Mesodermal cell (in vitro differentiated cells): ENCODE data around the gene MGAT4B.

ENCODE experiments used
- H3K27ac ChIP-seq: 2 replicates; pipeline ENCODE4 v1.7.0; 2013; ENCODE audit warnings: mild to moderate bottlenecking, low read depth, low read length, moderate library complexity; ENCODE audit not compliant: severe bottlenecking
- H3K36me3 ChIP-seq: 2 replicates; pipeline ENCODE4 v1.7.1; 2013; ENCODE audit warnings: mild to moderate bottlenecking, low read length, moderate library complexity; ENCODE audit not compliant: control insufficient read depth, insufficient read depth
- H3K4me1 ChIP-seq: one replicate; pipeline ENCODE4 v1.7.1; 2013; ENCODE audit warnings: mild to moderate bottlenecking, low read length; ENCODE audit not compliant: insufficient read depth, control insufficient read depth, poor library complexity, severe bottlenecking
- H3K4me3 ChIP-seq: 2 replicates; pipeline ENCODE4 v1.7.0; 2013; ENCODE audit warnings: low read length, control low read depth, mild to moderate bottlenecking; ENCODE audit not compliant: insufficient read depth, poor library complexity, severe bottlenecking; ENCODE audit errors: extremely low read depth
- H3K9me3 ChIP-seq: 2 replicates; pipeline ENCODE4 v1.7.1; 2013; ENCODE audit warnings: mild to moderate bottlenecking, low read length, moderate library complexity; ENCODE audit not compliant: control insufficient read depth
- WGBS, 2 experiments: methylation state at CpG; one replicate each; pipeline ENCODE4 v1.1.5; 2013; ENCODE audit warnings: missing lambda C conversion rate in 2 of 2; ENCODE audit not compliant: insufficient coverage in 2 of 2; 5-methylcytosine and 5-hydroxymethylcytosine counted together

Gene MGAT4B

DNA sequence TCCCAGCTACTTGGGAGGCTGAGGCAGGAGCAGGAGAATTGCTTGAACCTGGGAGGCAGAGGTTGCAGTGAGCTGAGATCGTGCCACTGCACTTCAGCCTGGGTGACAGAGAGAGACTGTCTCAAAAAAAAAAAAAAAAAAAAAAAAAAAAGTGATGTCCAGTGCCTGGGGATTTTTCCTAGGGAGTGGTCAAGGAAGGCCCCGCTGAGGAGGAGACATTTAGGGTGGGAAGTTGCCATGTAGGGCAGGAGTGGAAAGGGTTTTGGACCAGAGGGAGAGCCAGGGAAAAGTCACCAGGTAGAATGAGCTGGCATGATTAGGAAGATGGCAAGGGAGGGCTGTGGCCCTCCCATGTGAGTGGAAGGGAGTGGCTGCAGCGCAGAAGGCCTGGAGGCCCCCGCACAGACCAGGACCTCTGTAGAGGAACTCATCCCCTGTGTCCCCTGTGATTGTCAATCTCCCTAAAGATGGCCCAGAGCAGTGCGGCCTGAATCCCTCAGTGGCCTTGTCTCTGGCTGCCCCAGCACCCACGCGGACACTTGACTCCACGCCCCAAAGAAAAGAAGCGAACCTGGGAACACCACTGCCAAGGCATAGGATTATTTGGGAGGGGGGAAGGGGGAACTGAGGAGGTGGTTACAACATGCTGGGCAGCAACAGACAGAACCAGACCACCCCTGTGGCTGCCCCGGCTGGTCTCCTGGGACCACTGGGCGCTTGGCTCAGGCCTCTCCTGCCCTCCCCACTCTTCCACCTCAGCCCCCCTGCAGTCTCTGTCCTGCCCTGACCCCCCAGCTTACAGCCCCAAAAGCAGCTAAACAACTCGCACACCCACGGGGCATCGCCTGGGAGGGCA, 11.5 kb upstream of the MGAT4B start:
- Histone ChIP-seq H3K36me3 (peaks cover 38% of the 10 kb centered on the region), H3K4me1 (peaks cover 33% of the 10 kb centered on the region), H3K9me3 (no peaks in the 10 kb centered on the region), H3K27ac (peak overlapping the region; percentile 94), H3K4me3 (no peak overlapping the region)
- 72 to 90% methylated on average over 9 to 13 of the region's 14 CpGs for WGBS, 2 experiments

DNA sequence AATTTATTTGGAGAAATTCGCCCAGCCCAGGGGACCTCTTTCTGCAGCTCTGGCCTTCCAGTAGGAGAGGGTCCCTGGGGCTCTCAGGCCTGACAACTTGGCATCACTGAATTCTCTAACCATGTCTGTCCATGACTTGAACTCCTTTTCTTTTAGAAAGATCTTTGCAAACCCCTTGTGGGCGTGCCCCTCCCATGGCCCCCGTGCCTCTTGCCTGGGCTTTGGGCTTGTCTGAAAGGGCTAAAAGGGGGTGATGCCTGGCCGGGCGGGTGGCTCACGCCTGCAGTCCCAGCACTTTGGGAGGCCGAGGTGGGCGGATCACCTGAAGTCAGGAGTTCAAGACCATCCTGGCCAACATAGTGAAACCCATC, 10.8 kb upstream of the MGAT4B start:
- Histone ChIP-seq H3K9me3 (no peaks in the 10 kb centered on the region), H3K27ac (no peak overlapping the region)
- WGBS, 2 experiments: 51 to 81% methylated on average over 3 to 6 of the region's 8 CpGs

DNA sequence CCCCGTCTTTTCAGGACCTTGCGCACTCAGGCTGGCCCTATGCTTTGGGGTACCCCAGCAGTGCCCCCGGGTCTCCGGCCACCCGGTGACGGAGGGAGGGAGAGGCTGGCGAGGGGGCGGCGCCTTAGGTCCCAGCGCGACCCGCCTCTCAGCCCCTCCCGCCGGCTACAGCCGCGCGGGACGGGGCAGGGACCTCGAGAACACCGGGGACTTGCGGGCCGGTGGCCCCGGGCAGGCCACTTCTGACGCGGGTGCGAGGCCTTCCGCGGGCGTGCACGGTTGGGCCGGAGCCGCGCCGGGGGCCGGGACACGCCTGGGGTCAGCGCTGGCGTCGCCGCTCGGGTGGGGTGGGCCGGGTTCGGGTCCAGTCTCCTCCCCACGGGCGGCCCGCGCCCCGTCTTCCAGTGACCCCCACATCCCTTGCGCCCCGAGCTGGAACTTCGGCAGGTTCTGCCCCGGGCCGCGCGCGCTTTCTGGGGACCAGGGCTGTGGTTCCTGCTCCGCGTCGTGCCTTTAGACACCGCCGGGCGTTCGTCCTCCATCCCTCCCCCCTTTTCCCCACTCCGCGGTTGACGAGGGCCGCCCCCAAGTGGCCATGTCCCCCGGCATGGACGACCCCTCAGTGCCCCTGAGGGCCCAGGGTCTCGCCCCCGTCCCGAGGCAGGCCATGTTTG, 10.3 kb upstream of the MGAT4B start:
- Histone ChIP-seq H3K27ac (no peak overlapping the region), H3K4me3 (peak overlapping the region; percentile 28), H3K4me1 (peaks cover 25% of the 10 kb centered on the region), H3K9me3 (no peaks in the 10 kb centered on the region), H3K36me3 (peaks cover 39% of the 10 kb centered on the region)
- WGBS, 2 experiments: 6 to 9% methylated on average over 18 to 58 of the region's 72 CpGs

More for the DNA sequence above, 10.8 kb upstream of the MGAT4B start:
- Histone ChIP-seq H3K4me3 (no peak overlapping the region), H3K36me3 (peaks cover 38% of the 10 kb centered on the region), H3K4me1 (peaks cover 29% of the 10 kb centered on the region)

DNA sequence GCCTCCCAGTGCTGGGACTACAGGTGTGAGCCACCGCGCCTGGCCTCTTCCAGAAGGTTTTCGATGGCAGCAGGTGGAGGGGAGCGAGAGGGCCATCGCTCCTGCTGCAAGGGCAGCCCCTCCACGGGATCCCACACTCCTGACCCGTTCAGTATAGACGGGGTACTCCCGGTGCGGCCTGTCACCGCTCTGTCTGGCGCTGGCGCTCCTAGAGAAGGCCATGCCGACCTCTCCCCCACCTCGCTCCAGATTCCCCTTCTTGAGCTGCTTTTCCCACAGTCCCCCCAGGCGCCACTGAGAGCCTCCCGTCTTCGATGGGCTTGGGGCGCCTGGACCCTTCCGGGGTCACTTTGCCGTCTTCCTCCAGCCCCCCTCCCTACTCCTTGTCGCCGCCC, 9.7 kb upstream of the MGAT4B start:
- Histone ChIP-seq H3K4me1 (peaks cover 25% of the 10 kb centered on the region), H3K9me3 (no peaks in the 10 kb centered on the region), H3K36me3 (peaks cover 44% of the 10 kb centered on the region), H3K4me3 (no peak overlapping the region), H3K27ac (no peak overlapping the region)
- WGBS, 2 experiments: 78 to 83% methylated on average over 19 of the region's 23 CpGs

DNA sequence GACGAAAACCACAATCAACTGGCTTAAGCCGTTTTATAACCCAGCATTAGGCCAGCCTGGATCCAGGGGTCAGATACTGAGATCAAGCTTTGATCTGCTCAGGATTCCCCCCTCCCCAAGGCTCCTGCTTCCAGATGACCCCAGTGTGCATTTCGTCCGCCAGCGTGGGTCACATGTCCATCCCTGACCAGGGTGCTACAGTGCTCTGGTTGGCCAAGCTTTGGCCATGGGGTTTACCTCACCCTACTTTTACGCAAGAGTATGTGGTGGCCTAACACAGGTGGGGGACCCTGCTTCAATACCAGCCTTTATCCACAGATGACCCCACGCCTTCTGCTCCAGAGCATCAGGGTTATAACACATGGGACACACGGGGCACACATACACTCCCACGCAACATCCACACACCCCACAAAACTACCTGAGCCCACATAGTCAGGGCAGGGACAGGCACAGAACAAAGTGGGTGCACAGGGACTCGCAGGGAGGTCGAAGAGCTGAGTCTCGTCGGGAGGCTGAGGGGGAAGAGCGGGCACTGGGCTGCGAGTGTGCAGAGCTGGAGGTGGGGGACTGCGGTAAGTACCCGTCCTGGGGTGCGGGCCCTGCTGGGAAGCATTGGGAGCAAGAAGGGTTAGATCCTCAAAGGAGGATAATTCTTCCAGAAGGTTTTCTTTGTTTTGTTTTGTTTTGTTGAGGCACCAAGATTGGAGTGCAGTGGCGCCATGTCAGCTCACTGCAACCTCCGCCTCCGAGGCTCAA, 9.0 kb upstream of the MGAT4B start:
- 95 to 96% methylated on average over 14 to 21 of the region's 21 CpGs for WGBS, 2 experiments
- no peaks in the 10 kb centered on the region for H3K9me3 ChIP-seq

DNA sequence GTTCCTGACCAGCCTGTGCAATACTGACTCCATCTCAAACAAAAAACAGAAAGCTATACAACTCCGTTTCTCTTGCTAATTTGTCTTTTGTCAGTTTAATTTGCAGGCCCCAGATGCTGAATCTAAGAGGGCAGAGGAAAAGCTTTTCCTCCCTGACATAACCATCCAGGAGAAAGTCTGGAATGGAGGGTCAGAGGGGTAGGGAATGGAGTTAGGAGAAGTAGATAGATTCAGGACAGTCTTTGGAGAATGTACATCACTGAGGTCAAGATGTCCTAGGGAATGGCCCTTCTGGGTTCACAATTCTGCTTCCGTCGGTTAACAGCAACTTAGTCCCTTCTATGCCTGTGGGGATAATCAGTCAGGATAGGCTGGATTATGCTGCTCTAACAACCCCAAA, 7.4 kb upstream of the MGAT4B start:
- WGBS, 2 experiments: no CpG with 5 or more reads among the region's 3 CpGs
- Histone ChIP-seq H3K36me3 (peaks cover 54% of the 10 kb centered on the region), H3K9me3 (no peaks in the 10 kb centered on the region), H3K4me3 (no peak overlapping the region), H3K27ac (no peak overlapping the region), H3K4me1 (peaks cover 10% of the 10 kb centered on the region)

More for the DNA sequence above, 9.0 kb upstream of the MGAT4B start:
- Histone ChIP-seq H3K4me3 (no peak overlapping the region), H3K36me3 (peaks cover 51% of the 10 kb centered on the region), H3K4me1 (peaks cover 25% of the 10 kb centered on the region), H3K27ac (no peak overlapping the region)

DNA sequence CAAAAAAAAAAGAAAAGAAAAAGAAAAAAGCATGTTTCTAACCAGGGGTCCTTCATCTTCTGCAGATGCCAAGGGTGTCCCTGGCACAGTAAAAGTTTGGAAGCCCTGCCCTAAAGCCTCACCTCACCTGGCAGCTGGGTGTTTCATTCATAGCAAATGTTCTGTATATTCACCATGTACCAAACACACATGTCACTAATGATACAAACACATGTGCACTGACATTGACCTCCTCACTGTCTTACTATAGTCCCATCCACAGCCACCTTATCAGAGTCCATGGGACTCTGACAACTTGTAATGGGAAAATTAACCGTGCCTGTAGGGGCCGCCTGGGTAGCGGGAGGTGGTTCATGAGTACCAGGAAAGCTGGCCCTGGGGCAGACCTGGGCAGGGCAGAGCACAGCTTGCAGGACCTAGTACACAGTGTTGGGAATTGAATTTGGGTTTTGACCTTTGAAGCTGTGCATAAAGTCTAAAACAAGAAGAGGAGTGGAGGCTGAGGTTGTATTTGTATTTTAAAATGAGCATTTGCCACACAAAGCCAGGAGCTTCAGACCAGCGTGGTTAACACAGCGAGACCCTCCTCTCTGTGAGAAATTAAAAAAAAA, 6.4 kb upstream of the MGAT4B start:
- peaks cover under 1% of the 10 kb centered on the region for H3K4me1 ChIP-seq
- peaks cover 54% of the 10 kb centered on the region for H3K36me3 ChIP-seq
- 88 to 100% methylated on average over 3 to 5 of the region's 5 CpGs for WGBS, 2 experiments
- H3K4me3 ChIP-seq: no peak overlapping the region
- no peaks in the 10 kb centered on the region for H3K9me3 ChIP-seq
- H3K27ac ChIP-seq: no peak overlapping the region

DNA sequence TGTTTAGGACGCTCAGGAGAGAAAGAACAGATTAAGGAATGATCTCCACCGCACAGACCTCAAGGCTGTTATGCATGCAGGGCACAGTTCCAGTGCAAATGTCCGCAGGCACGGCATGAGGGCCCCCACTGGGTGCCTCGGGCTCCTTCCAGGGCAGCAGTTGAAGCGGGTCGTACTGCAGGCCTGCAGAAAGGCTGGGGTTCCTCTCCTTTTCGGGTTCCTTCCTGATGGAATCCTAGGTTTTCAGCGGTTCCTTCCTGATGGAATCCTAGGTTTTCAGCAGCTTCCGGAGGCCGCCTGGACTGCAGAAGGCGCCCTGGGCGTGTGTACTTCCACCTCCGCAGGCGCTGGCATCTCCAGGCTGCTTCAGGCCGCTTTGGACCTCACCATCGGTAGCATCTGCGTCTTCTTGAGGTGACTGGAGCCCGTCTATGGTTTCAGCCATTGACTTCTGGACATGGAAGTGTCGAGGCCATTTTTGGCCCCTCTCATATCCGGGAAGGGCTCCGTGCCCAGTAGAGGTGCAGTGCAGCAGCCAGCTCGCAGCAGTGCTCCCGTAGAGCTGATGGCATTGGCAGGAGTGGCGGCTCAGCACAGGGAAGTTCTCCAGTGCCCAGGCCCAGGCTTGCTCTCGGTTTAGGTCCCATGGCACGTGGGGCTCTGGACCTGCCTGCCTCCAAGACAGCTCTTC, 5.6 kb upstream of the MGAT4B start:
- Histone ChIP-seq H3K4me1 (no peaks in the 10 kb centered on the region), H3K36me3 (peaks cover 54% of the 10 kb centered on the region), H3K9me3 (no peaks in the 10 kb centered on the region), H3K4me3 (no peak overlapping the region), H3K27ac (no peak overlapping the region)
- 96 to 97% methylated on average over 25 to 27 of the region's 27 CpGs for WGBS, 2 experiments

DNA sequence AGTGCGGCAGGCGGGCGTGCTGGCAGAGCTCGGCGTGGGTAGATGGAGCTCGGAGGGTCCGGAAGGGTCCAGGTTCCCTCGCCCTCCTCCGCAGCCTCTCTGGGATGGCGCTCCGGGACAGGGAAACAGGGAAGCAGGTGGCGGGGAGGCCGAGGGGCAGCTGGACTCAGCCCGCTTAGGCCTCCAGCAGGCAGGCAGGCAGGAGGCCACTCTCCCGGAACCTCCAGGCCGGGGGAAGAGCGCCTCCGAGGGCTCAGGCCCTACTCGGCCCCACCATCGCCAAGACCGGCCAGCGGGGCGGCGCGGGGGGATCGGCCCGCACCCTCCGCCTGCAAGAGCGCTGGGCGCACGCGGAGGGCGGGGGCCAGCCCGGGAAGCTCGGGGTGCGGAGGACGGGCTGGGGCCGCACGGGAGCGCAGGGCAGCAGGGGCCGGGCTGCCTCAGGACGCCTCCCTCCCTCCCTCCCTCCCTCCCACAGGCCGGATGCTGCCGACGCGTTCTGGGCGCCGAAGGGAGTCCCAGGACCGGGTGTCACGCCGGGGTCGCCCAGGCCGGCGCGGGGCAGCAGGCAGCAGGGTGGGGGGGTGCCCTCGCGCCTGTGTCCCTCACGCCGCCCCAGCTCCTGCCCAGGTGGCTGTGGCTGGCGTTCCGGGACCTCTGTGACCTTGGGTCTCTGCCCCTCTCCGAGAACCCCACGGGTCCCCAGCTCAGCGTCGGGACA, 977 bp downstream of the MGAT4B start:
- H3K27ac ChIP-seq: no peak overlapping the region
- no peaks in the 10 kb centered on the region for H3K9me3 ChIP-seq
- peak overlapping the region; percentile 70 for H3K4me3 ChIP-seq
- H3K36me3 ChIP-seq: peaks cover 22% of the 10 kb centered on the region
- 12% methylated on average over 49 to 50 of the region's 65 CpGs for WGBS, 2 experiments
- peaks cover 18% of the 10 kb centered on the region for H3K4me1 ChIP-seq
